ENCODE measurements around the gene DMTF1.

DMTF1 gene

DNA sequence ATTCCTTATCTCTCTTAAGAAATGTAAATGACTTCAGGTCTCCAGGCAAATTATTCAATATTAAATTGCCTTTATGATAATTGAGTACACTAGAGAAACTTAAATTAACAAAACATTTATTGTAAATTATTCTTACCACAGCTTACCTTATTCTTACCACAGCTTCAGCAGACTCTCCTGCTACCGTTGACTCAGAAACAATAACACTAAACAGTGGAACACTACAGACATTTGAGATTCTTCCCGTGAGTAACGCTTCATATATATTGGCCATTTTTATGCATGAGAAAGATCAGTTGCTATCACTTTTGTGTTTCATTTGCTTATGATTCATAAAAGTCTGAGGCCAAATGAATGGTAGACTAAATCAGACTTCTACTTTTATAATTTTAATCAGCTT is 38.5 kb downstream of the DMTF1 start:
- Histone ChIP-seq H3K79me2 (ENCODE audit: insufficient read depth, low read length) (no peaks in the 10 kb centered on the region), H3F3A (ENCODE audit: low read depth) (no peaks in the 10 kb centered on the region), H3K9me3 (ENCODE audit: insufficient read depth, low read depth, low read length) (no peaks in the 10 kb centered on the region), H3K36me3 (ENCODE audit: insufficient read depth, low read length) (peaks cover 95% of the 10 kb centered on the region), H3K4me2 (ENCODE audit: low read depth, low read length, poor library complexity, severe bottlenecking) (no peak overlapping the region), H3K27me3 (ENCODE audit: insufficient read depth, low read length, poor library complexity, severe bottlenecking) (no peaks in the 10 kb centered on the region), H3K4me3 (ENCODE audit: low read length, poor library complexity, severe bottlenecking) (no peak overlapping the region), H2AFZ (ENCODE audit: low read length) (no peak overlapping the region), H3K9me2 (replicated peaks; ENCODE audit: low read depth, low read length) (no peaks in the 10 kb centered on the region), H4K20me1 (ENCODE audit: insufficient read depth, low read length, poor library complexity, severe bottlenecking) (no peaks in the 10 kb centered on the region), H3K4me1 (ENCODE audit: insufficient read depth, low read length, poor library complexity, severe bottlenecking) (no peaks in the 10 kb centered on the region), H3K9ac (ENCODE audit: low read depth, low read length, poor library complexity, severe bottlenecking) (no peak overlapping the region)
- no peak for TF ChIP-seq EZH2phosphoT487 (IDR thresholded peaks at IDR 0.05; ENCODE audit: borderline replicate concordance)
- TF ChIP-seq, protein P1, sequence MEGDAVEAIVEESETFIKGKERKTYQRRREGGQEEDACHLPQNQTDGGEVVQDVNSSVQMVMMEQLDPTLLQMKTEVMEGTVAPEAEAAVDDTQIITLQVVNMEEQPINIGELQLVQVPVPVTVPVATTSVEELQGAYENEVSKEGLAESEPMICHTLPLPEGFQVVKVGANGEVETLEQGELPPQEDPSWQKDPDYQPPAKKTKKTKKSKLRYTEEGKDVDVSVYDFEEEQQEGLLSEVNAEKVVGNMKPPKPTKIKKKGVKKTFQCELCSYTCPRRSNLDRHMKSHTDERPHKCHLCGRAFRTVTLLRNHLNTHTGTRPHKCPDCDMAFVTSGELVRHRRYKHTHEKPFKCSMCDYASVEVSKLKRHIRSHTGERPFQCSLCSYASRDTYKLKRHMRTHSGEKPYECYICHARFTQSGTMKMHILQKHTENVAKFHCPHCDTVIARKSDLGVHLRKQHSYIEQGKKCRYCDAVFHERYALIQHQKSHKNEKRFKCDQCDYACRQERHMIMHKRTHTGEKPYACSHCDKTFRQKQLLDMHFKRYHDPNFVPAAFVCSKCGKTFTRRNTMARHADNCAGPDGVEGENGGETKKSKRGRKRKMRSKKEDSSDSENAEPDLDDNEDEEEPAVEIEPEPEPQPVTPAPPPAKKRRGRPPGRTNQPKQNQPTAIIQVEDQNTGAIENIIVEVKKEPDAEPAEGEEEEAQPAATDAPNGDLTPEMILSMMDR (conservative IDR thresholded peaks at IDR 0.05; ENCODE audit: low read length): no peak

DNA sequence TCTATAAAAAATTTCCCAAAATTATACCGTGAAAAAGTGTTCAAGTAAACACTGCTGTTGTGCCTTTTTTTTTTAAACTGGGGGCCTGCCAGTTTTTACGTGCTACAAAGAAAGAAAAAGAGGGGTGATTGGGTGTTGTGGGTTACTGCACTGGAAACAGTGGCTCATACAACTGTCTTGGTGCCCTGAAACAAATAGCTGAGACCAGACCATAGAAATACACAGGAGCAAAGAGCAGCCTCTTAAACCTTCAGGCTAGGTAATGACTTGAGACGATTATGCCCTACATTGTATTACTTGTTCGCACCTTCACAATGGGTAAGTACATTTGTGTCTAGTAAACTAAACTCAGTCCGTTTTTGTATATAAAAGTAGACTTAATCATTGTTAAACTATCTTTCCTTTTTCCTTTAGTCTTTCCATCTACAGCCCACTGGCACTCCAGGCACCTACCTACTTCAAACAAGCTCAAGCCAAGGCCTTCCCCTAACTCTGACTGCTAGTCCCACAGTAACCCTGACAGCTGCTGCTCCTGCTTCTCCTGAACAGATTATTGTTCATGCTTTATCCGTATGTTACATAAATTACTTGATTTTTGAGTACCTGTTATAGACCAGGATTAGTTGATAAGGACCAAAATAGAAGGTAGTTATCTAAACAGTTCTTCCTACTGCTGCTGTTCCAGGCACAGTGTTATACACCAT is 40.7 kb downstream of the DMTF1 start:
- peaks cover 97% of the 10 kb centered on the region for H3K36me3 ChIP-seq (ENCODE audit: insufficient read depth, low read length)
- no peaks in the 10 kb centered on the region for H3K9me3 ChIP-seq (ENCODE audit: insufficient read depth, low read depth, low read length)
- no peak overlapping the region for H3K9ac ChIP-seq (ENCODE audit: low read depth, low read length, poor library complexity, severe bottlenecking)
- H3K4me2 ChIP-seq (ENCODE audit: low read depth, low read length, poor library complexity, severe bottlenecking): no peak overlapping the region
- no peak overlapping the region for H2AFZ ChIP-seq (ENCODE audit: low read length)
- no peaks in the 10 kb centered on the region for H3K79me2 ChIP-seq (ENCODE audit: insufficient read depth, low read length)
- TF ChIP-seq, protein P1 (conservative IDR thresholded peaks at IDR 0.05; ENCODE audit: low read length): no peak
- no peak for TF ChIP-seq EZH2phosphoT487 (IDR thresholded peaks at IDR 0.05; ENCODE audit: borderline replicate concordance)
- no peaks in the 10 kb centered on the region for H3F3A ChIP-seq (ENCODE audit: low read depth)
- no peaks in the 10 kb centered on the region for H3K4me1 ChIP-seq (ENCODE audit: insufficient read depth, low read length, poor library complexity, severe bottlenecking)
- H3K27me3 ChIP-seq (ENCODE audit: insufficient read depth, low read length, poor library complexity, severe bottlenecking): no peaks in the 10 kb centered on the region
- H3K4me3 ChIP-seq (ENCODE audit: low read length, poor library complexity, severe bottlenecking): no peak overlapping the region
- H3K9me2 ChIP-seq (replicated peaks; ENCODE audit: low read depth, low read length): no peaks in the 10 kb centered on the region
- H4K20me1 ChIP-seq (ENCODE audit: insufficient read depth, low read length, poor library complexity, severe bottlenecking): peaks cover 11% of the 10 kb centered on the region

DNA sequence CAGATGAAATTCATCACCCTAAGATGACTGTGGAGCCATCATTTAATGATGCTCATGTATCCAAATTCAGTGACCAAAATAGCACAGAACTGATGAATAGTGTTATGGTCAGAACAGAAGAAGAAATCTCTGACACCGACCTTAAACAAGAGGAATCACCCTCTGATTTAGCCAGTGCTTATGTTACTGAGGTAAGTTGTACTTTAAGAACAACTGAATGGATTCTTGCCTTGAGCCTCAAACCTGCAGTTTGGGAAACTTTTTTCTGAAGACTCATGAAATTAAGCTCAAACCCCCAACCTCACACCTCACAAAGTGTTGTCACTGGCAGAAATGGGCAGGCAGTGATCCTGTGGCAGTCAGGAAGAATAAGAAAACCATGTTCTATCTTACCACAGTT is 41.7 kb downstream of the DMTF1 start:
- Histone ChIP-seq H2AFZ (ENCODE audit: low read length) (no peak overlapping the region), H3K9me2 (replicated peaks; ENCODE audit: low read depth, low read length) (no peaks in the 10 kb centered on the region), H3K4me2 (ENCODE audit: low read depth, low read length, poor library complexity, severe bottlenecking) (no peak overlapping the region), H4K20me1 (ENCODE audit: insufficient read depth, low read length, poor library complexity, severe bottlenecking) (peaks cover 14% of the 10 kb centered on the region), H3K9me3 (ENCODE audit: insufficient read depth, low read depth, low read length) (no peaks in the 10 kb centered on the region), H3K9ac (ENCODE audit: low read depth, low read length, poor library complexity, severe bottlenecking) (no peak overlapping the region), H3K4me3 (ENCODE audit: low read length, poor library complexity, severe bottlenecking) (no peak overlapping the region), H3K79me2 (ENCODE audit: insufficient read depth, low read length) (peaks cover 5% of the 10 kb centered on the region; the same call in 1 of the 2 replicates), H3K4me1 (ENCODE audit: insufficient read depth, low read length, poor library complexity, severe bottlenecking) (no peaks in the 10 kb centered on the region), H3K27me3 (ENCODE audit: insufficient read depth, low read length, poor library complexity, severe bottlenecking) (no peaks in the 10 kb centered on the region), H3F3A (ENCODE audit: low read depth) (no peaks in the 10 kb centered on the region), H3K36me3 (ENCODE audit: insufficient read depth, low read length) (peaks cover 99% of the 10 kb centered on the region)
- TF ChIP-seq, protein P1 (conservative IDR thresholded peaks at IDR 0.05; ENCODE audit: low read length): no peak
- TF ChIP-seq EZH2phosphoT487 (IDR thresholded peaks at IDR 0.05; ENCODE audit: borderline replicate concordance): no peak

Data from Loucy (cell line).